Stimulated activated CD8-positive, alpha-beta memory T cell treated with anti-CD3 and anti-CD28 coated beads, Interleukin-15, amount 100 ng/mL, for 1 hour (primary cell): Measurements from ENCODE around the gene PA2G4.
"Not testable (repeated sequence)": the region's sequence is repeated elsewhere in the genome, so short reads cannot be mapped to it uniquely, and the experiment has no call there.

Source experiments
- DNase-seq: peaks from one replicate; pipeline ENCODE4 v3.0.0-alpha.2; 2020; ENCODE audit warnings: low read depth

Gene PA2G4

DNA sequence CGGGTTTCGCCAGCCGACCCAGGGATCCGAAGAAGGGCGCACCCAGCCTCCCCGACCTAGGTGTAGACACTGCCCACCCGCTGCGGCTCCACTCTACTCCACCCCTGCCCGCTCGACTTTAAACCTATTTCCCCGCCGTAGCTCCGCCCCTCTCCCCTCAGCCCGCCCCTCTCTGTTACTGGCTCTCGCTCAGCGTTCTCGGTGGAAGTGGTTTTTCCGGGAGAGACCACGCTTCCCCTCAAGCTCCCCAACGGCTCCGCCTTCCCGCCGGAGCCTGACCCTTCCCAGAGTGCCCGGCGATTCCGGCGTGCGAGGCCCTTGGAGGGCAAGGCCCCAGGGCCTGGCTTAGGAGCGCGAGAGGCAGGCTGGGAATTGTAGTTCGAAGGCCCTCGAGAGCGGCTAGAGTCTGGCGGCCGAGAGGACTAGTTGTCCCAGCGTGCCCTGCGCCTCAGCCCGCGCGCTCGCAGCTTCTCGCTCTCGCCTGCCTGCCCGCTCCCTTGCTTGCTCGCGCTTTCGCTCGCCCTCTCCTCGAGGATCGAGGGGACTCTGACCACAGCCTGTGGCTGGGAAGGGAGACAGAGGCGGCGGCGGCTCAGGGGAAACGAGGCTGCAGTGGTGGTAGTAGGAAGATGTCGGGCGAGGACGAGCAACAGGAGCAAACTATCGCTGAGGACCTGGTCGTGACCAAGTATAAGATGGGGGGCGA is at the start of gene PA2G4:
Gene PA2G4 (plus strand): TSS at position 451 of the 706 bp plus-strand sequence. CDS start 179 bp downstream, at position 630.
- peak; percentile 97 for DNase-seq

DNA sequence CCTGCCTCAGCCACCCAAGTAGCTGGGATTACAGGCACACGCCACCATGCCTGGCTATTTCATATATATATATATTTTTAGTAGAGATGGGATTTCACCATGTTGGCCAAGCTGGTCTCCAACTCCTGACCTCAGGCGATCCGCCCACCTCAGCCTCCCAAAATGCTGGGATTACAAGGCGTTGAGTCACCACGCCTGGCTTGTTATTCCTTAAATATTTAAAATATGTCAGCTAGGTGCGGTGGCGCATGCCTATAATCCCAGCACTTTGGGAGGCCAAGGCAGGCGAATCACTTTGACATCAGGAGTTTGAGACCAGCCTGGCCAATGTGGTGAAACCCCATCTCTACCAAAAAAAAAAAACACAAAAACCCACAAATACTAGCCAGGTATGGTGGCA is 44.4 kb upstream of the PA2G4 start:
- not testable (repeated sequence) for DNase-seq

DNA sequence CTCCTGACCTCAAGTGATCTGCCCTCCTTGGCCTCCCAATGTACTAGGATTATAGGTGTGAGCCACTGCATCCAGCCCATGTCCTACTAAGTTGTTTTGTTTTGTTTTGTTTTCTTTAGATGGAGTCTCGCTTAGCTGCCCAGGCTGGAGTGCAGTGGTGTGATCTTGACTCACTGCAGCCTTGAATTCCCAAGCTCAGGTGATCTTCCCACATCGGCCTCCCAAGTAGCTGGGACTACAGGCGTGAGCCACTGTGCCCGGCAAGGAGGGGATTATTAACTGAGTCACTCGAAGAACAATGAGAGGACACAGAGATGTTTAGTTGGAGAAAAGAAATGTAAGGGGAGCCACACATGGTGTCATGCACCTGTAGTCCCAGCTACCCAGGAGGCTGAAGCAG is 42.4 kb upstream of the PA2G4 start:
- no peak for DNase-seq

DNA sequence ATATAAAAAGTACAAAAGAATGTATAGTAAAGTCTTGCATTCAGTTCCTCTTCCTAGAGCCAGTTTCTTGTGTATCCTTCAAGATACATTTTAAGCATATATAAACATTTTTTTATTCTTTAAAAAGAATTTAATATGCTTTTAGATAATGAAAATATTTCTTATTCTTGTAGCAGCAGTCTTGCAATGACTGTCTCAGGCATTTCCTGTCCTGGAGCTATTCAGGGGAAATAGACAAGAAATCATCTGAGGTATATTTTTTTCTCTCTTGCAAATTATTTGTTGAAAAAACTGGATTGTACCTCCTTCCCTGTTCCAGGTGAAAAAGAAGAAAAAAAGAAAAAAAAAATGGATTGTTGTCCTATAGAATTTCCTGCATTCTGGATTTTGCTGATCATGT is 41.4 kb upstream of the PA2G4 start:
- no peak for DNase-seq

DNA sequence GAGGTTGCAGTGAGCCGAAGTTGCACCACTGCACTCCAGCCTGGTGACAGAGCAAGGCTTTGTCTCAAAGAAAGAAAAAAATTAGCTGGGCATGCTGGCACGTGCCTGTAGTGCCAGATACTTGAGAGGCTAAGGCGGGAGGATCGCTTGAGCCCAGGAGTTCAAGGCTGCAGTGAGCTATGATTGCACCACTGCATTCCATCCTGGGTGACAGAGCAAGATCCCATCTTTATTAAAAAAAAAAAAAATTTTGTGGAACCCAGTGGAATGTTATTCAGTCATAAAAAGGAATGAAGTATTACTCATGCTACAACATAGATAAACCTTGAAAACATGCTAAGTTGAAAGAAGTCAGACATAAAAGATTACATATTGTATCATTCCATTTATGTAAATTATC is 32.7 kb upstream of the PA2G4 start:
- no peak for DNase-seq

DNA sequence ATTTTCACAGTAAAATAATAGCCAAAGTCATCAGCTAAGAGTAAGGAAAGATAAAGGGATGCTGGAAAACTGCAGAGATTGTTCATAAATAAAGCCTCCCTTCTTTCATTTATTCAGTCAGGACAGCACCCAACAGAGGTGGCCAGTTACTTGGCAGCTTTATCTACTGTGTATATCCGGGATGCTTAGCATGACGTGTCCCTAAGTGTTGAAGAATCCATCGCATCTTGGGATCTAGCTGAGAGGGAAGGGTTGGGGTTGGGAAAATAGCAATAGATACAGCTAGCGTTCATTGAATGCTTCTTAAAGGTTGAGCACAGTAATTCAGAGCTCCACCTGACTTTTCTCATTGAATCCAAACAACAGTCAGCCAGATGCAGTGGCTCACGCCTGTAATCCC is 30.0 kb upstream of the PA2G4 start:
- DNase-seq = no peak

DNA sequence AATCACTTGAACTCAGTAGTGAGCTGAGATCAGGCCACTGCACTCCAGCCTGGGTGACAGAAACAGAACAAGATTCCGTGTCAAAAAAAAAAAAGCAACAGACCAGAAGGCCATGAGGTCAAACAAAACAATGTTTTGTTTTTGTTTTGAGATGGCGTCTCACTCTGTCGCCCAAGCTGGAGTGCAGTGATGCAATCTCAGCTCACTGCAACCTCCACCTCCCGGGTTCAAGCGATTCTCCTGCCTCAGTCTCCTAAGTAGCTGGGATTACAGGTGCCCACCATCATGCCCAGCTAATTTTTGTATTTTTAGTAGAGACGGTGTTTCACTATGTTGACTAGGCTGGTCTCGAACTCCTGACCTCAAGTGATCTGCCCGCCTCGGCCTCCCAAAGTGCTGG is 26.4 kb upstream of the PA2G4 start:
- not testable (repeated sequence) for DNase-seq

DNA sequence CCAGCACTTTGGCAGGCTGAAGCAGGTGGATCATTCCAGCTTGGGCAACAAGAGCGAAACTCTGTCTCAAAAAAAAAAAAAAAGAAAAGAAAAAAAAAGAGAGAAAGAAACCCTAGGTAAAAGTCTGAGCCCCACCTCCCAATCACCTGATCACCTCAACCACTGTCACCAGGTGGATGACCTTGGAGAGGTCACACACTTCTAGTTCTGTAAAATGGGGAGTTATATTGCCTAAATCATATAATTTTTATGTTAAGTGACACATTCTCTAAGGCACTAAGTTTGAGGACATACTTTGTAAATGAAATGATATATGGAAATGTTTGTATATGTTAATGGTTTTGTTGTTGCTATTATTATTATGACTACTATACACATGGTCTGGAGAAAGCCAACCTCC is 25.9 kb upstream of the PA2G4 start:
- DNase-seq = no peak

DNA sequence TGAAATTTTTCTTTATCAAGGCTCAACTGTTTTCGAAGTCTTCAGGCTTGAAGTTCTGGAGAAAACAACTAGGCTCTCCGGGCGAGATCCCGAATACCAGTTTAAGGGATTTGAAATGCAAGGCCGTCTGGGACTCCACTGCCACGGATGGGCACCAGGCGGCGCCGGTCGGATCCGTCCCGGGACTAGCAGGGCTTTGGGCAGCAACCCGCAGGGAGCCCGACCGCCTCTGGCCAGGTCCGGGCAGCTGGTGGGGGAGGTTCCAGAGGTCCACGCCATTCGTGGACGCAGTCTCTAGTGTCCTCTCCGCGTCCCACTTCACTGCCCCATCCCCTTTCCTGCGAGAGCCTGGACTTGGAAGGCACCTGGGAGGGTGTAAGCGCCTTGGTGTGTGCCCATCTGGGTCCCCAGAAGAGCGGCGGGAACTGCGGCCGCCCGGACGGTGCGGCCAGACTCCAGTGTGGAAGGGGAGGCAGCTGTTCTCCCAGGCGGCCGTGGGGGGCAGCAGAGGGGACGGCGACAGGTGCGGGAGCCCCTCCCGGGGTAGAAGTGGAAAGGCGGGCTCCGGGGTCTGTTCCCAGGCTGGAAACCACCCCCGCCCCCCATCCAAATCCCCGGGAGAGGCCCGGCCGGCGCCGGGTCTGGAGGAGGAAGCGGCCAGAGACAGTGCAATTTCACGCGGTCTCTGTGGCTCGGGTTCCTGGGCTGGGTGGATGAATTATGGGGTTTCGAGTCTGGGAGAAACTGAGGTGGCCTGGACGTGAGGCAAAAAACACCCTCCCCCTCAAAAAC is 25.2 kb upstream of the PA2G4 start:
- peak; percentile 18 for DNase-seq

DNA sequence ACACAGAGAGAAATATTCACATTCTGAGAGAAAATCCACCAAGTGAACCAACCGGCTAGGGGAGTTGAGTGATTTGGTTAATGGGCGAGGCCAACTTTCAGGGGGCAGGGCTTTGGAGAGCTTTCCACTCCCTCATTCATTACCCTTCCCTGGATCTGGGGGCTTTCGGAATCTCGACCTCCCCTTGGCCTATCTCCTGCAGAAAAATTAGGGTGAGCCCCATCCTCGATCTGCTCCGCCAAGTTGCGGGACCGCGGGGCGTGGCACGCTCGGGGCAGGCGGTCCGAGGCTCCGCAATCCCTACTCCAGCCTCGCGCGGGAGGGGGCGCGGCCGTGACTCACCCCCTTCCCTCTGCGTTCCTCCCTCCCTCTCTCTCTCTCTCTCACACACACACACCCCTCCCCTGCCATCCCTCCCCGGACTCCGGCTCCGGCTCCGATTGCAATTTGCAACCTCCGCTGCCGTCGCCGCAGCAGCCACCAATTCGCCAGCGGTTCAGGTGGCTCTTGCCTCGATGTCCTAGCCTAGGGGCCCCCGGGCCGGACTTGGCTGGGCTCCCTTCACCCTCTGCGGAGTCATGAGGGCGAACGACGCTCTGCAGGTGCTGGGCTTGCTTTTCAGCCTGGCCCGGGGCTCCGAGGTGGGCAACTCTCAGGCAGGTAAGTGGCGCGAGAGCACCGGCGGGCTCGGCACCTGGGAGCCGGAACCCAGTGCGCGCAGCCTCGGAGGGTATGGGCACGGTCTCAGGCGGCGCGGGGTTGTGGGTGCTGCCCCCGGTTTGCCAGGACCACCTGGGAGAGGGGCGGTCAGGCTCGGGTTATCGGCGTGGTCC is 24.4 kb upstream of the PA2G4 start, which contains the start of gene ERBB3:
Gene ERBB3 (plus strand): TSS at position 443 of the 833 bp plus-strand sequence. CDS start 136 bp downstream, at position 579.
- DNase-seq = peak; percentile 36

DNA sequence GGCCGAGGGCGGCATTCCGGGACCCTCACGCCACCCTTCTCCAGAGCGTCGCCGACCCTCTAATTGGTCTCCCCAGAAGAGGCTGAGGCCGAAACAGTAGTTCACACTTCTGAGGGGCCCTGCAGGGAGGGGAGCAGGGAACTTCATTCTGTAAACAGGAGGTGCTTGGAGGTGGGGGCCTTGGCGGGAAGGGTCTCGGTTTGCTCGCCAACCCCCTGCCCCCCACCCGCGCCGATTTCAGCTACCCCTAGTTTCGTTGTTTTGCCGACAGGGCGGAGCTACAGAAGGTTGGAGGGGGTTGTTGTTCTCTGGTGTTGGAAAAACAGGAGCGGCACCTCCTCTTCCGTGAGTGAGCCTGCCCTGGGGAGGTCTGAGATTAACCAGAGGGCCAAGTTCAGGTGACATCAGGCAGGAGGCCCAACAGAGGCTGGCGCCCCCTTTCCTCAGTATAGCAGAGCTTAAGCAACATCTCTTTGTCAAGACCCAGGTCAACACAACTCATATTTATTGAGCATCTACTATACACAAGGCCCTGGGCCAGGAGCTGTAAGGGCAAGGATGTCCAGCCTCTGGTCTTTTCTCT is 23.7 kb upstream of the PA2G4 start:
- DNase-seq = no peak

DNA sequence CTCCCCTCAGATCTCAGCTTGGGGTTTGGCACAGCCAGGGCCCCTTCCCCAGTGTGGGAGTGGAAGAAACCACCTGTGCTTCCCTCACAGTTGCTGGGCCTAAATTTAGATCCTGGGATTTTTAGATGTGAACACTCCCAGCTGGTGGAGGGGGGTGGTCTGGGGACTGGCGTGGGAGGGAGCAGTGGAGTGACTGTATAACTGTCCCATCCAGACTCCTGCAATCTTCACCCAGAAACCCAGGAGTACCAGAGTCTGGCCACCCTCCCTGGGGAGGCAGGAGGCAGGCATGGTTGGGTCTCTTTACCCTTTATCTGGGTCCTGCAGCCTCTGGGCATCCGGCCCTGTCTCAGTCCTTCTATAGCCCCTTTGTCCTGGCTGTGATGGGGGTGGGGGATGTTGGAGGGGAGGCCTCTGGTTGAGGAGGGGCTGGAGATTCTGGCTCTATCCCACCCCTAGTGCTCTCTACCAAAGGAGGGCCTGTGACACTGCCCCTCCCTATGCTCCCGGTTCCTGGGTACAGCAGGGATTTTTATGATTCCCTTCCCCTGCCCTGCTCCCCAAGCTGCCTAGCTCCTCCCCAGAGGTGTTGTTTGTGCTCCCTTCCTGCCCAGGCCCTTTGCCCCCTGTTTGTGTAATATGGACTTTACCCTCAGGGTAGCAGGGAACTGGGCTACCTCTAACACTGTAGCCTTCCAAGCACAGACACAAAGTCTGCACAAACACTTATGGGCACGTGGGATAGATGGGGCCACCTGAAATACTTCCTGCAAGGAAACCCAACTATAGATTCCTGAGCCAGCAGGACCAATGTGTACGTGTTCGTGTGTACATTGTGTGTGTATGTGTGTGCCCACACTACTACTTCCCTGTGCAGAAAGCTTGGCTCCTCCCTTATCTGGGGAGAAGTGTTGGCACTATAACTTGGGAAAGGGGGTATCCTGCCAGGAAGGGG is 22.7 kb upstream of the PA2G4 start:
- DNase-seq = no peak

DNA sequence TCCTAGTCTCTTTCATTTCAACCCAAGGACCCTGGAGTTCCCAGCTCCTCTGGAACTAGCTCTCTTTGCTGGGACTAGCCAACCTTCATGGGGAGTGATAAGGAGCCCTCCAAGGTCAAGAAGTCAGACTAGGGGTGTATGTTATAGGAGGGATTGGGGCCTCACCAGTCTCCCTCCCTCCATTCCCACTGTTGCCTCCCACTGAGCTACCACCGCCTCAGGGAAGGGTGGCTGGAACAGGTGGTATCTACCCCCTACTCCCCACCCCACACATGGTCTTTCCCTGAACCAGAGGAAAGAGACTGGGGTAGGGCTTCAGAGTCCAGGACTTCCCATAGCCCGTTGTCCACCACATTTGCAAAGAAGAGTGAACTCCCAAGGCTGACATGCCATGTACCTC is 22.0 kb upstream of the PA2G4 start:
- no peak for DNase-seq

DNA sequence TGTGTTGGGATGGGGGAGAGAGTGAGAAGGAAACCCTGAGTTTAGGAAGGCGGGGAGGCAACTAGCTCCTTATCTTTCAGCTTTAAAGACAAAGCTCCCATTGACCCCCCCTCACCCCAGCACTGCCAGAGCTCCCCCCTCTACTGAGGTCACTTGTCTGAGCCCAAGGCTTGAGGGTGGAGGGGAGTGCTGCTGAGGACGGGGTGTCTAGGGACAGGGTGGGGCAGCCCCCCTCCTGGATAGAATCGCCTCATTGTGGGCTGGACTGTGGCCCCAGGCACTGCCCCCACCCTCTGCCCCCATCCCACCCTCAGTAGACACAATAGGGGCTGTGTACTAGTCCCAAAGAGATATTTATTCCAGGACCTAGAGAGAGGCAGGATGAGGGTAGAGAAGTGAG is 21.4 kb upstream of the PA2G4 start:
- no peak for DNase-seq

DNA sequence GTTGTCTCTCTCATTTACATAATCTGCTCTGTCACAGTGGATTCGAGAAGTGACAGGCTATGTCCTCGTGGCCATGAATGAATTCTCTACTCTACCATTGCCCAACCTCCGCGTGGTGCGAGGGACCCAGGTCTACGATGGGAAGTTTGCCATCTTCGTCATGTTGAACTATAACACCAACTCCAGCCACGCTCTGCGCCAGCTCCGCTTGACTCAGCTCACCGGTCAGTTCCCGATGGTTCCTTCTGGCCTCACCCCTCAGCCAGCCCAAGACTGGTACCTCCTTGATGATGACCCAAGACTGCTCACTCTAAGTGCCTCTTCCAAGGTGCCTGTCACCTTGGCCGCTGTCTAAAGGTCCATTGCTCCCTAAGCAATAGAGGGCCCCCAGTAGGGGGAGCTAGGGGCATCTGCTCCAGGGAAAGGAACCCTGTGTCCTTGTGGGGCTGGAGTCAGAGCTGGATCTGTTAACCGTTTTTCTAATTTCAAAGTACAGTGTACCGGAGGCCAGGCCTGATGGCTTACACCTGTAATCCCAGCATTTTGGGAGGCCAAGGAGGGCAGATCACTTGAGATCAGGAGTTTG is 19.3 kb upstream of the PA2G4 start:
- no peak for DNase-seq

DNA sequence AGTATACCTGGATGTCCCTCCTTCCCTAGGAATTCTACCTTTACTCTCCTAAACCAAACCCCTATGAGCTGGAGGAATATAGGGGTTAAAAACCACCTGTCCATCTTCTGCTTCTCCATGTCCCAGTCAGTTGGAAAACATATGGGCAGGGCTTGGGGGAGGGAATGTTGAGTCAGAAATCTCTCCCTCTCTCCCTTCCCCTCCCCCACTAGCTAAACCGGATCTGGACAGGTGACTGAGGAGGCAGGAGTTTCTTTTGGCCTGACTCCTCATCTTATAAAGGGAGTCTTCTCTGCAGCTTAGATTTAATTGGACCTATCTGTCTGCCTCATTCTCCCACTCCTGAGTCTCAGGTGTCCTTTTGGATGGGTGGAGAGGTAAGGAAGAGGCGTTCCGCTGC is 18.3 kb upstream of the PA2G4 start:
- DNase-seq = no peak

DNA sequence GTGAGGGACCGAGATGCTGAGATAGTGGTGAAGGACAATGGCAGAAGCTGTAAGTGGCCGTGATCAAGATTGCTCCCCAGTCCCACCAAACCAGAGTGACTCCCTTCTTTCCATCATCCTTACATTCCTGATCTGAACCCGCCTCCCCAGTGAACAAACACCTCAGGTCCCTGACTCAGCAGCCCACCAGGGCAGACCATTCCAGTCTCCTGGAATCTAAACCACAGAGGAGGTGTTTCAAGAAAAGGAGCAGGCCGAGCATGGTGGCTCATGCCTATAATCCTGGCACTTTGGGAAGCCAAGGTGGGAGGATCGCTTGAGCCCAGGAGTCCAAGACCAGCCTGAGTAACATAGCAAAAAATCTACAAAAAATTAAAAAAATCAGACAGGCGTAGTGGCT is 17.8 kb upstream of the PA2G4 start:
- DNase-seq = no peak

DNA sequence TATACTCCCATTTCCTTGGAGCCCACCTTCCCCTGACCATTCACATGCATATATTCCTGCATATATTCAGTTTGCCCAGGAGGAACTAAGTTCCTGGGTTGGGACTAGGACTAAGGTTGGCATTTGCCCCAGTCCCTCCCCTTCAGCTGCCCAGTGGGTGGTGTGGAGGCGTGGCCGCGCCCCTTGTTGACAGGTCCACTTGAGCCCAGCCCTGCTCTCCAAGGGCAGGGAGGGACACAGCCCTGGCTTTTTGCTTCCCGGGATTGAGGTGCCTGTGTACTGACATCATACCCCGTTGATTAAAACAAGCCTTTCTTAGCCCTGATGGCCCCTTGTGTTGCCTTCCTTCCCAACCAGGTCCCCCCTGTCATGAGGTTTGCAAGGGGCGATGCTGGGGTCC is 17.1 kb upstream of the PA2G4 start:
- DNase-seq = no peak

DNA sequence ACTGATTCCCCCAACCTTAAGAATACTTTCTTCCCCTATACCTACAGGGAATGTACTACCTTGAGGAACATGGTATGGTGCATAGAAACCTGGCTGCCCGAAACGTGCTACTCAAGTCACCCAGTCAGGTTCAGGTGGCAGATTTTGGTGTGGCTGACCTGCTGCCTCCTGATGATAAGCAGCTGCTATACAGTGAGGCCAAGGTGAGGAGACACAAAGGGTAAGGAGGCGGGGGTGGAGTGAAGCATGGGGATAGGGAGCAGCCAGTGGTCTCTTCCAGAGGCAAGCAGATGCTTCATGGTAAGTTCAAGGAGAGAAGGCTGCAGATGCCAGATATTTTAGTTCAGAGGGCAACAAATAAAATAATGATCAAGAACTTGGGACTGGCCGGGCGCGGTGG is 6.6 kb upstream of the PA2G4 start:
- no peak for DNase-seq

DNA sequence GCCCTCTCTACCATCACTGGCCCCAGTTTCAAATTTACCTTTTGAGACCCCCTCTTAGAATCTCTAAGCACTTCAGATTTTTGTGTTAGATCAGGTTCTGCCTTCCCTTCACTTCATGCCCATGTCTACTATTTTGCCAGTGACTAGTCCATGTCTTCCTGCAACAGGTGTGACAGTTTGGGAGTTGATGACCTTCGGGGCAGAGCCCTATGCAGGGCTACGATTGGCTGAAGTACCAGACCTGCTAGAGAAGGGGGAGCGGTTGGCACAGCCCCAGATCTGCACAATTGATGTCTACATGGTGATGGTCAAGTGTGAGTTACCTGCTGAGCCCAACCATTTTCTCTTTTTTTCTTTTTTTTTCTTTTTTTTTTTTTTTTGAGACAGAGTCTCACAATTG is 5.8 kb upstream of the PA2G4 start:
- DNase-seq = no peak

DNA sequence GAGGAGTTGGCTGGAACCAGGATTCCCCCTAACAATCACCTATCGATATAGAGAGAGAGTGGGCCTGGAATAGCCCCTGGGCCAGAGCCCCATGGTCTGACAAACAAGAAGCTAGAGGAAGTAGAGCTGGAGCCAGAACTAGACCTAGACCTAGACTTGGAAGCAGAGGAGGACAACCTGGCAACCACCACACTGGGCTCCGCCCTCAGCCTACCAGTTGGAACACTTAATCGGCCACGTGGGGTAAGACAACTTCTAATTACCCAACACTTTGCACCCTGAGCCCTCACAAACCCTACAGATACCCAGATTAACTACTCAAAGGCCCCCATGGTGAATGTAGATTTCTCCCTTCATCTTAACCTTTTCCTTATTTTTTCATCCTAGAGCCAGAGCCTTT is 4.6 kb upstream of the PA2G4 start:
- no peak for DNase-seq
